Measurements from ENCODE around the gene STK35. TPM values are rescaled to one million over a fixed set of nuclear protein-coding genes. Genes with fewer than 3 reads are reported as not detected.
A peak's percentile ranks its signal among the peaks of the same experiment; 100 is the strongest.

The STK35 gene
- total RNA-seq, 1 donor from 2014 or later = 17.4 TPM

GRCh38 chr20:2118783-2119182, 17.2 kb downstream of the STK35 start:
- DNase-seq = no peak
- H3K36me3 Mint-ChIP-seq (ENCODE audit: unreplicated experiment) = peaks cover 5% of the 10 kb centered on the region
- H3K4me3 Mint-ChIP-seq (ENCODE audit: unreplicated experiment) = no peak overlapping the region
- TF ChIP-seq, protein P1, sequence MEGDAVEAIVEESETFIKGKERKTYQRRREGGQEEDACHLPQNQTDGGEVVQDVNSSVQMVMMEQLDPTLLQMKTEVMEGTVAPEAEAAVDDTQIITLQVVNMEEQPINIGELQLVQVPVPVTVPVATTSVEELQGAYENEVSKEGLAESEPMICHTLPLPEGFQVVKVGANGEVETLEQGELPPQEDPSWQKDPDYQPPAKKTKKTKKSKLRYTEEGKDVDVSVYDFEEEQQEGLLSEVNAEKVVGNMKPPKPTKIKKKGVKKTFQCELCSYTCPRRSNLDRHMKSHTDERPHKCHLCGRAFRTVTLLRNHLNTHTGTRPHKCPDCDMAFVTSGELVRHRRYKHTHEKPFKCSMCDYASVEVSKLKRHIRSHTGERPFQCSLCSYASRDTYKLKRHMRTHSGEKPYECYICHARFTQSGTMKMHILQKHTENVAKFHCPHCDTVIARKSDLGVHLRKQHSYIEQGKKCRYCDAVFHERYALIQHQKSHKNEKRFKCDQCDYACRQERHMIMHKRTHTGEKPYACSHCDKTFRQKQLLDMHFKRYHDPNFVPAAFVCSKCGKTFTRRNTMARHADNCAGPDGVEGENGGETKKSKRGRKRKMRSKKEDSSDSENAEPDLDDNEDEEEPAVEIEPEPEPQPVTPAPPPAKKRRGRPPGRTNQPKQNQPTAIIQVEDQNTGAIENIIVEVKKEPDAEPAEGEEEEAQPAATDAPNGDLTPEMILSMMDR (IDR thresholded peaks at IDR 0.05; ENCODE audit: partially characterized antibody, unreplicated experiment) = no peak
- H3K4me1 Mint-ChIP-seq (ENCODE audit: low read depth, unreplicated experiment) = peaks cover 7% of the 10 kb centered on the region
- H3K27me3 Mint-ChIP-seq (ENCODE audit: unreplicated experiment) = peaks cover 8% of the 10 kb centered on the region
- no peak overlapping the region for H3K27ac Mint-ChIP-seq (ENCODE audit: unreplicated experiment)
- peaks cover 2% of the 10 kb centered on the region for H3K9me3 Mint-ChIP-seq (ENCODE audit: unreplicated experiment)

- H3K9me3 Mint-ChIP-seq (ENCODE audit: unreplicated experiment) = peaks cover 3% of the 10 kb centered on the region
- H3K27me3 Mint-ChIP-seq (ENCODE audit: unreplicated experiment) = peaks cover 7% of the 10 kb centered on the region
- TF ChIP-seq, protein P1 (IDR thresholded peaks at IDR 0.05; ENCODE audit: partially characterized antibody, unreplicated experiment) = no peak
- H3K4me3 Mint-ChIP-seq (ENCODE audit: unreplicated experiment) = no peak overlapping the region
- DNase-seq = no peak
- no peak overlapping the region for H3K27ac Mint-ChIP-seq (ENCODE audit: unreplicated experiment)
- peaks cover 2% of the 10 kb centered on the region for H3K36me3 Mint-ChIP-seq (ENCODE audit: unreplicated experiment)
- H3K4me1 Mint-ChIP-seq (ENCODE audit: low read depth, unreplicated experiment) = peaks cover 10% of the 10 kb centered on the region
These were observed 21.3 kb downstream of the STK35 start for GRCh38 chr20:2122936-2123335.

DNA sequence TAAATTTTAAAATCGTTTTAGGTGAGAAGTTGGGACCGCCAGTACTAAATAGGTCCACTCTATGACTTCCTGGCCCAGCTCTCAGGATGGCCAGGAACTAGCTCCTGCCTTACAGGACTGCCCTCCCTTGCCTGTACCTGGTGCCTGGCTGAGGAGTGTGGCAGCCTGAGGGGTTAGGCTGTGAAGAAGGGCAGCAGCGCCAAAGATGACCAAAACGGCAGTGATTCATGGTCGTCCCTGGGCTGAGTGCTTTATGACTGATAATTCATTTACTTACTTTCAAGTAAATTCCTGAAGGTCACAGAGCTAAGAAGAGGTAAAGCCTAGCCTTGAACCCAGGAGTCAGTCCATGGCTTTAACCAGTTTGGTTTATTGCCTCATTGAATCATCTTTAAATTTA, 22.1 kb downstream of the STK35 start:
- Mint-ChIP-seq H3K4me1 (ENCODE audit: low read depth, unreplicated experiment) (peaks cover 13% of the 10 kb centered on the region), H3K27ac (ENCODE audit: unreplicated experiment) (no peak overlapping the region), H3K4me3 (ENCODE audit: unreplicated experiment) (no peak overlapping the region), H3K36me3 (ENCODE audit: unreplicated experiment) (no peaks in the 10 kb centered on the region), H3K27me3 (ENCODE audit: unreplicated experiment) (peaks cover 7% of the 10 kb centered on the region), H3K9me3 (ENCODE audit: unreplicated experiment) (peaks cover 3% of the 10 kb centered on the region)
- TF ChIP-seq, protein P1 (IDR thresholded peaks at IDR 0.05; ENCODE audit: partially characterized antibody, unreplicated experiment) = no peak
- no peak for DNase-seq

DNA sequence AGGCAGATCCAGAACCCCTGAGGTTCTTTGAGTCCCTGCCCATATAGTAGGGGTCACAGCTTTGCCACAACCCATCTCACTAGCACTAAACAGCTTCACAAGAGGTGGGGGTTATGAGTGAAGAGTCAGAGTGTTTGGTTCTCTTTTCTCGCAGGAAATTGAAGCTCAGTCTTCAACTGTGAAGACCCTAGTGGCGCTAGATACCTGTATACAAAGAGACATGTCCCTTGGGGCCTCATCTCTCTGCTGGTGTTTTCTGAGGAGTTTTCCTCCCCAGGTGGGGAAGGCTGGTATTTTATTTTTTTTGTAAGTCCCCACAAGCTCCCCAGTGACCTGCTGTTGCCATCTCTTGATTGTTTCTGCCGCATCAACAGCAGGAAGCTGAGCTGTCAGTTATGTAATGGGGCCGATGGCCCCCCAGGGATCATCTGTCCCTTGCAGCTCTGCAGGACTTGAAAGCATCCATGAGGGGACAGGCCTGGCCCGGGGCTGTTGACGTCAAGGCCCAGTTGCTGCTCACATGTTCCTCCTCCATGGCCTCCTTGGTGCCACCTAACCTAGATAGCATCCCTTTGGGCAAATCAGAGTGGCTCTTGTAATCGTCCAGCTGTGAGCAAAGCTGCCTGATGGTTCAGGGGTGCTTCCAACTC, 23.1 kb downstream of the STK35 start:
- Mint-ChIP-seq H3K4me3 (ENCODE audit: unreplicated experiment) (no peak overlapping the region), H3K36me3 (ENCODE audit: unreplicated experiment) (peaks cover 4% of the 10 kb centered on the region), H3K9me3 (ENCODE audit: unreplicated experiment) (peaks cover 3% of the 10 kb centered on the region), H3K27ac (ENCODE audit: unreplicated experiment) (peak overlapping the region; percentile 36), H3K4me1 (ENCODE audit: low read depth, unreplicated experiment) (peaks cover 19% of the 10 kb centered on the region), H3K27me3 (ENCODE audit: unreplicated experiment) (peaks cover 3% of the 10 kb centered on the region)
- peak; percentile 34 for DNase-seq
- TF ChIP-seq, protein P1 (IDR thresholded peaks at IDR 0.05; ENCODE audit: partially characterized antibody, unreplicated experiment) = no peak

DNA sequence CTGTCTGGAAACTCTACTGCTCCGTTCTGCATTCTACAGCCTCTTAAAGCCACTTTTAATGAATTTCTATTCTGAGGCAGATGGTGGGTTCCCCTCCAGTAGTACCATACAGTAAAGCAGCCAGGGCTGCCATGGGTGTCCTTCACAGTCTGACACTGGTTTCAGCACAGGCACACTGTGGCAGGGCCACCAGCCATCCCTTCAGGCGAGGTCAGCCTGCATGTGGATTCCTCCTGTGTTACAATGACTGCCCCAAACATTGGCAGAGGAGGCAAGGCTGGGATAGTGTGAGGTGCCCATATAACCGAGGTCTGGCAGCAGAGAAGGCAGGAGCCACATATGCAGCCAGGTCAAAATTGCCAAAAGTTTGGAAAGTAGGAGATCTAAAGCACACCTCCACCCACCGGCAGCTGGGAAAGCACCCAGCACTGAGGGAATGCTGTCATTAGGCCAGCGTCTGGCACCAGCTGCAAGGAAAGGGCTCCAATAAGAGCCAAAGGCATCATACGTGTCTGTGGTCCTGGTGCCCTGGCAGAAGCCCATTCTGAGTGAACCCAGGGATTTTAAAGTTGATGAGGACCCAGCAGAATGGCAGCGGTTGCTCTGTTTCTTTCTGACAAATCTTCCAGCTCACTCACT, 24.0 kb downstream of the STK35 start:
- Mint-ChIP-seq H3K4me1 (ENCODE audit: low read depth, unreplicated experiment) (peaks cover 28% of the 10 kb centered on the region), H3K9me3 (ENCODE audit: unreplicated experiment) (peaks cover 3% of the 10 kb centered on the region), H3K4me3 (ENCODE audit: unreplicated experiment) (no peak overlapping the region), H3K27ac (ENCODE audit: unreplicated experiment) (no peak overlapping the region), H3K36me3 (ENCODE audit: unreplicated experiment) (peaks cover 4% of the 10 kb centered on the region), H3K27me3 (ENCODE audit: unreplicated experiment) (peaks cover 3% of the 10 kb centered on the region)
- TF ChIP-seq, protein P1 (IDR thresholded peaks at IDR 0.05; ENCODE audit: partially characterized antibody, unreplicated experiment) = no peak
- no peak for DNase-seq

Measured in glutamatergic neuron (in vitro differentiated cells).